Nephron progenitor cell (in vitro differentiated cells): ENCODE results near the gene ABCA2.

ENCODE experiments used
- DNase-seq: peaks from one replicate; pipeline ENCODE4 v3.0.0; 2021
- H3K27ac Mint-ChIP-seq: 2 replicates; pipeline ENCODE4 v1.8.0; 2021; ENCODE audit warnings: mild to moderate bottlenecking, moderate library complexity, mixed read lengths
- H3K27me3 Mint-ChIP-seq: 2 replicates; pipeline ENCODE4 v1.8.0; 2021; ENCODE audit warnings: mild to moderate bottlenecking, low read depth, mixed read lengths; ENCODE audit not compliant: poor library complexity
- H3K36me3 Mint-ChIP-seq: 2 replicates; pipeline ENCODE4 v1.8.0; 2021; ENCODE audit warnings: low read depth, mixed read lengths
- H3K4me1 Mint-ChIP-seq: 2 replicates; pipeline ENCODE4 v1.8.0; 2021; ENCODE audit warnings: mixed read lengths
- H3K4me3 Mint-ChIP-seq: 2 replicates; pipeline ENCODE4 v1.8.0; 2021; ENCODE audit warnings: mild to moderate bottlenecking, moderate library complexity, mixed read lengths
- H3K9me3 Mint-ChIP-seq: 2 replicates; pipeline ENCODE4 v1.8.0; 2021; ENCODE audit warnings: mild to moderate bottlenecking, moderate library complexity, mixed read lengths
- TF ChIP-seq, protein P1 (sequence below): fragments of 200-600 bp; sonication (generic); IDR thresholded peaks from 2 replicates; pipeline ENCODE4 v1.5.0; 2021; ENCODE audit warnings: antibody characterized with exemption

ABCA2 gene

DNA sequence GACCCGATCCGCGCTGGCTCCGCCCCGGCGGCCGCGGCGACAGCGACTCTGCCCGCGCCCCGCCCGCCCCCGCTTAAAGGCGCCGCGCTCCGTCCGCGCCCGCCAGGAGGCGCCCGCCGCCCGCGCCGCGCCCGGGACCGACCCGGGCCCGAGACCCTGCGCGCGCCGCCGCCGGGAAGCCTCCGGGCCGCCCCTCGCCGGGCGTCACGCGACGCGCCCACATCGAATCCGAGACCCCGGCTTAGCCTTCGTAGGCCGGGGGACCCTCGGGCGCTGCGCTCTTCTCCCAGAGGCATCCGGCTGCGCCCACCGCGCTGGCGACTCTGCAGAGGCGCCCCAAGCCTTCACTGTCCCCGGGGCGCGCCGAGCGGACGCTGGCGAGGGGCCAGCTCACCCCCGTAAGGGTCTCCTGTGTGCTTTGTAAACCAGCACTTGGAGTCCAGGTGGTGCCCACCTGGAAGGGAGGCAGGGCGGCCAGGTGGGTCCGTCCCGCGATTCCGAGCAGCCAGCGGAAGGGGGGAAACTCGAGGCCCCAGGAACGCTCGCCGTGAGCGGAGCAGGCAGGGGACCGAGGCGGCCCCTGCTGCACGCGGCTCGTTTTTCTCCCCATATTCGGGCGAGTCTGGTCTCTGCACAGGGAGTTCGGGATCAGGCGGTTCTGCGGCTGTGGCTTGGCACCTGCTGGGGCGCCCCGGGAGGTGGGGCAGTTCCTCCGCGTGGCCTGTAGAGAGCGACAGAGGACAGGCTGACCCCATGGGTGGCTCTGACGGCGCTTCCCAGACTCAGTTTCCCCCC lies 423 bp upstream of the ABCA2 start:
- Mint-ChIP-seq H3K4me1 (peaks cover 7% of the 10 kb centered on the region), H3K36me3 (no peaks in the 10 kb centered on the region), H3K4me3 (peak overlapping the region; percentile 72), H3K27ac (no peak overlapping the region), H3K9me3 (no peaks in the 10 kb centered on the region), H3K27me3 (peaks cover 4% of the 10 kb centered on the region)
- TF ChIP-seq, protein P1, sequence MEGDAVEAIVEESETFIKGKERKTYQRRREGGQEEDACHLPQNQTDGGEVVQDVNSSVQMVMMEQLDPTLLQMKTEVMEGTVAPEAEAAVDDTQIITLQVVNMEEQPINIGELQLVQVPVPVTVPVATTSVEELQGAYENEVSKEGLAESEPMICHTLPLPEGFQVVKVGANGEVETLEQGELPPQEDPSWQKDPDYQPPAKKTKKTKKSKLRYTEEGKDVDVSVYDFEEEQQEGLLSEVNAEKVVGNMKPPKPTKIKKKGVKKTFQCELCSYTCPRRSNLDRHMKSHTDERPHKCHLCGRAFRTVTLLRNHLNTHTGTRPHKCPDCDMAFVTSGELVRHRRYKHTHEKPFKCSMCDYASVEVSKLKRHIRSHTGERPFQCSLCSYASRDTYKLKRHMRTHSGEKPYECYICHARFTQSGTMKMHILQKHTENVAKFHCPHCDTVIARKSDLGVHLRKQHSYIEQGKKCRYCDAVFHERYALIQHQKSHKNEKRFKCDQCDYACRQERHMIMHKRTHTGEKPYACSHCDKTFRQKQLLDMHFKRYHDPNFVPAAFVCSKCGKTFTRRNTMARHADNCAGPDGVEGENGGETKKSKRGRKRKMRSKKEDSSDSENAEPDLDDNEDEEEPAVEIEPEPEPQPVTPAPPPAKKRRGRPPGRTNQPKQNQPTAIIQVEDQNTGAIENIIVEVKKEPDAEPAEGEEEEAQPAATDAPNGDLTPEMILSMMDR, result no peak
- DNase-seq, result peak; percentile 85

DNA sequence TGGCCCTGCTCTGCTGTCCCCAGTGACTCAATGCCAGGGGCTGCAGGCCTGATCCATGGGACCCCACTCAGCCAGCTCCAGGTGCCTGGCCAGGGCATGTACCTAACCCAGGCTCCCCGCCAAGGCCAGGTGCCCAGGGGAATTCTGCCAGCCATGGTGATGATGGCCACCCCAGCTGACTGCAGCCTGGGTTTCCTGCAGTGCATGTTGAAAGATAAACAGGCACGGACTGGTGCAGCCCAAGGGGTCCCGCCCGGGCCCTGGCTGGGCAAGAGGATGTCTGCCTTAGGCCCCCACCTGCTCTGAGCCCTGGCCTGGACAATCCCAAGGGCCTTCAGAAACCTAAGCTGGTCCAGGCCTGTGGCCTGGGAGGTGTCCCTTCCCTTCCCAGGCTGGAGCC lies 1.2 kb downstream of the ABCA2 start:
- no peak for DNase-seq
- peaks cover 4% of the 10 kb centered on the region for H3K27me3 Mint-ChIP-seq

DNA sequence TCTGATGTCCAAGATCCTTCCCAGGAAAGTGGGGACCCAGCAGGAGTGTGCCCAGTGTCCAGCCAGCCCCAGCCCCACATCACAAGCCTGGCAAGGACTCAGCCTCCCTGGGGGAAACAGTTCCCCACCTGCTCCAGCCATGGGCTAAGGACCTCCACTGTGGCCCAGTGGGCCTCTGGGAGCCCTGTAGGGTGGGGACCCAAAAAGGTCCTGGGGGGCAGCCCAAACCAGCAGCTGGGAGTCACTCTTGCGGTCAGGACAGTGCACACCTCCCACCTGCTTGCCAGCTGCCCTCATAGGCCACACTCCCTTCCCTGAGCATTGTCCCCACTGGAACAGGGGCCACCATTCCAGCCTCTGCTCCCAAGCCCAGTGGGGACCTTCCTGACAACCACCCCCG lies 1.7 kb downstream of the ABCA2 start:
- DNase-seq, result no peak
- TF ChIP-seq, protein P1, result no peak
- H3K4me3 Mint-ChIP-seq, result no peak overlapping the region

More for the DNA sequence above, 1.2 kb downstream of the ABCA2 start:
- TF ChIP-seq, protein P1, result no peak
- Mint-ChIP-seq H3K9me3 (no peaks in the 10 kb centered on the region), H3K36me3 (no peaks in the 10 kb centered on the region), H3K4me3 (peak overlapping the region; percentile 85), H3K4me1 (peaks cover 19% of the 10 kb centered on the region), H3K27ac (no peak overlapping the region)

GRCh38 chr9:137025517-137025966 lies 2.5 kb downstream of the ABCA2 start:
- H3K36me3 Mint-ChIP-seq, result no peaks in the 10 kb centered on the region
- no peak overlapping the region for H3K27ac Mint-ChIP-seq
- peak; percentile 45 for DNase-seq
- H3K27me3 Mint-ChIP-seq, result peaks cover 4% of the 10 kb centered on the region
- H3K4me1 Mint-ChIP-seq, result peaks cover 19% of the 10 kb centered on the region
- no peaks in the 10 kb centered on the region for H3K9me3 Mint-ChIP-seq
- H3K4me3 Mint-ChIP-seq, result no peak overlapping the region
- TF ChIP-seq, protein P1, result no peak

More for the DNA sequence above, 1.7 kb downstream of the ABCA2 start:
- H3K27ac Mint-ChIP-seq, result no peak overlapping the region
- no peaks in the 10 kb centered on the region for H3K36me3 Mint-ChIP-seq
- no peaks in the 10 kb centered on the region for H3K9me3 Mint-ChIP-seq
- peaks cover 4% of the 10 kb centered on the region for H3K27me3 Mint-ChIP-seq
- peaks cover 19% of the 10 kb centered on the region for H3K4me1 Mint-ChIP-seq

GRCh38 chr9:137023583-137023991 lies 4.5 kb downstream of the ABCA2 start:
- Mint-ChIP-seq H3K9me3 (no peaks in the 10 kb centered on the region), H3K4me1 (peaks cover 19% of the 10 kb centered on the region), H3K27ac (no peak overlapping the region), H3K36me3 (no peaks in the 10 kb centered on the region), H3K4me3 (no peak overlapping the region), H3K27me3 (no peaks in the 10 kb centered on the region)
- TF ChIP-seq, protein P1, result no peak
- no peak for DNase-seq

DNA sequence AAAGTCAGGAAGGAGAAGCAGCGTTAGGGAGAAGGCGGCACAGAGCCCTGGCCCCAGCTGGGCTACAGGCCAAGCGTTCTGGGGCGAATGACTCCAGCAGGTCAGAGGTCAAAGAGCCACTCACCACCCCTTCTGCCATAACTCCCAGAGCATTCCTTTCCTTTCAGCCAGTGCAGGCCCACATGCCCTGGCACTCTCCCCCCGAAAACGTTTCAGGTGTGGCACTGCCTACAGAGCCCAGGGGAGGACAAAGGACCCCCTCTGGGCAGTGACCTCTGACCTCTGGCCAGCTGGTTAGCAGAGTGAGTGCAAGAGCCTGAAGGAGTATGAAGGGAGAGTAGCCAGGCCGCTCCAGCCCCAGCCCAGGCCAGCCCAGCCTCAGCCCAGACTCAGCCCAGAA lies 4.9 kb downstream of the ABCA2 start:
- H3K27ac Mint-ChIP-seq, result no peak overlapping the region
- TF ChIP-seq, protein P1, result no peak
- peaks cover 19% of the 10 kb centered on the region for H3K4me1 Mint-ChIP-seq
- H3K4me3 Mint-ChIP-seq, result no peak overlapping the region
- H3K27me3 Mint-ChIP-seq, result no peaks in the 10 kb centered on the region
- H3K36me3 Mint-ChIP-seq, result no peaks in the 10 kb centered on the region
- H3K9me3 Mint-ChIP-seq, result no peaks in the 10 kb centered on the region
- no peak for DNase-seq
